NCI-H526 treated with DMSO at 0.1 percent for 48 hours (cell line): ENCODE measurements around the gene WAS.
"Not testable (repeated sequence)": the region's sequence is repeated elsewhere in the genome, so short reads cannot be mapped to it uniquely, and the experiment has no call there.

ENCODE experiments used
- DNase-seq: peaks from one replicate; lab custom pipeline; 2025; lab: John Stamatoyannopoulos, UW

Gene WAS

DNA sequence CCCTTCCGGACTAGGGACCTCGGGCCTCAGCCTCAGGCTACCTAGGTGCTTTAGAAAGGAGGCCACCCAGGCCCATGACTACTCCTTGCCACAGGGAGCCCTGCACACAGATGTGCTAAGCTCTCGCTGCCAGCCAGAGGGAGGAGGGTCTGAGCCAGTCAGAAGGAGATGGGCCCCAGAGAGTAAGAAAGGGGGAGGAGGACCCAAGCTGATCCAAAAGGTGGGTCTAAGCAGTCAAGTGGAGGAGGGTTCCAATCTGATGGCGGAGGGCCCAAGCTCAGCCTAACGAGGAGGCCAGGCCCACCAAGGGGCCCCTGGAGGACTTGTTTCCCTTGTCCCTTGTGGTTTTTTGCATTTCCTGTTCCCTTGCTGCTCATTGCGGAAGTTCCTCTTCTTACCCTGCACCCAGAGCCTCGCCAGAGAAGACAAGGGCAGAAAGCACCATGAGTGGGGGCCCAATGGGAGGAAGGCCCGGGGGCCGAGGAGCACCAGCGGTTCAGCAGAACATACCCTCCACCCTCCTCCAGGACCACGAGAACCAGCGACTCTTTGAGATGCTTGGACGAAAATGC, at the start of gene WAS:
Gene WAS, plus strand, starts transcription at position 389 of the 572 bp plus-strand sequence. Its CDS starts 55 bp downstream, at position 444.
- no peak for DNase-seq

DNA sequence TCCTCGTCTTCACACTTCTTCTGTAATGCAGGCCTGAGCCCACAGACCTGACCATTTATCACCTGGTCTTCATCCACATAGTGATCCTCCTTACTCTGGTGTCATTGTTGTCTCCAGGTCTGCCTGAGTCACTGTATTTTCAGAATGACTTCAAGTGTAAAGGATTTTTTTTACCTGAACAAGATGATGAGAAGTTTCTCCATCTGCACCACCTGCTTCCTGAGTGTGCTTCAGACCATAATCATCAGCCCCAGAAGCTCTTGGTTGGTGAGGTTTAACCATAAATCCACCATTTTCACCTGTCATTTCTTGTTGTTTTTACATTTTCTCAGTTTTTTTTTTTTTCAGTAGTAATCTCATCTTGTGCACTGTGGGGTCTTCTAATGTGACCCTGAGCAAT, 47.3 kb upstream of the WAS start:
- no peak for DNase-seq

DNA sequence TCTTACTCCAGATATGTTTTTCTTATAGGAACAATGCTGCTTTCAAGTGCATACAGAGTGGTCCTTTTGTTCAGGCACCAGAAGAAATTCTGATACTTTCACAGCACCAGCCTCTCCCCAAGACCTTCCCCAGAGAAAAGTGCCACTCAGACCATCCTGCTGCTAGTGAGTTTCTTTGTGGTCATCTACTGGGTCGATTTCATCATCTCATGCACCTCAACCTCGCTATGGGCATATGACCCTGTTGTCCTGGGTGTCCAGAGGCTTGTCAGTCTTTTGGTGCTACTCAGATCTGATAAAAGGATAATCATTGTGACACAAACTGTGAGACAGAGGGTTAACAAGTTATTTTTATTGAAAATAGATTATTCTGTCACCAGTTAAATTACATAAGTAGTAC, 46.8 kb upstream of the WAS start:
- DNase-seq = no peak

DNA sequence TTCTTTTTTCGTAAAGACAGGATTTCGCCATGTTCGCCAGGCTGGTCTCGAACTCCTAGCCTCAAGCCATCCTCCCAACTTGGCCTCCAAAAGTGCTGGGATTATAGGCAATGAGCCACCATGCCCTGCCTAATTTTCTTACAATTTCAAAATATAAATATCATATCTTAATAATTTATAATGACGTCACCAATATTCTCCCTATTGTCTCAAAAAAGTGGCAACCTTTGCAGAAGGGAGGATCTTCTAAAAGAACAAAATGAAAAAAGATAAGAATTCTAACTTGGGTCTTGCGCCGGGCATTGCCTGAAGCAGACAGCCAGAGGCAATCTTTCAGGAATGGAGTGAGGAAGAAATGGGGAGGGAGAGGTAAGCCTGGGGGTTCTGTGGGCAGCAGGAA, 37.9 kb upstream of the WAS start:
- DNase-seq = no peak

DNA sequence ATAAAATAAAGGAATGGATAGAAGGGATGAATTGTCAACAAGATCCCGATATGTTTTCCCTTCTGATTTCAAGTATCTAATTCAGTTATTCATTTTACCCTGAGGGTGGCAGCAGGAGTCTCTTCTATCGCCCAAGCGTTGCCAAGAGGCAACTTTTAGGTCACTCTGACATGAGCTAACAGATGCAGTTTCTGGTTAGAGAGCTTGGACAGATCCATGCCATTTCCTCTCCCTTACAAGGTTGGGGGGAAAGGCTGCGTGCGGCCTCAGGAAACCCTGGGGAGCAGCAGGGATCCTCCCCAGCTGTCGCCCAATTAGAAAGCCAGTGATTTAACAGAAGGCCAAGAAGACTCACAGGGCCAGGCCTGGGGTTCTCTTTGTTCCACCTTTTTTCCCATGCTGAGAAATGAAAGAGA, 35.3 kb upstream of the WAS start:
- DNase-seq = no peak

DNA sequence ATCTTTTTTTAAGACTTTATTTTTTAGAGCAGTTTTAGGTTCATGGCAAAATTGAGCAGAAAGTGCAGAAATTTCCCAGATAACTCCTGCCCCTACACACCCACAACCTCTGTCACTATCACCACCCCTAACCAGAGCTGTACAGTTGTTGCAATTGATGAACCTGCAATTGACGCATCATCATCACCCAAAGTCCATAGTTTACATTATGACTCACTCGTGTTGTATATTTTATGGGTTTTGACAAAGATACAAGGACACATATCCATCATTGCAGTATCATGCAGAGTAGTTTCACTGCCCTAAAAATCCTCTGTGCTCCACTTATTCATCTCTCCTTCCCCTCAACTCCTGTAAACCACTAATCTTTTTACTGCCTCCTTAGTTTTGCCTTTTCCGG, 34.5 kb upstream of the WAS start:
- no peak for DNase-seq

DNA sequence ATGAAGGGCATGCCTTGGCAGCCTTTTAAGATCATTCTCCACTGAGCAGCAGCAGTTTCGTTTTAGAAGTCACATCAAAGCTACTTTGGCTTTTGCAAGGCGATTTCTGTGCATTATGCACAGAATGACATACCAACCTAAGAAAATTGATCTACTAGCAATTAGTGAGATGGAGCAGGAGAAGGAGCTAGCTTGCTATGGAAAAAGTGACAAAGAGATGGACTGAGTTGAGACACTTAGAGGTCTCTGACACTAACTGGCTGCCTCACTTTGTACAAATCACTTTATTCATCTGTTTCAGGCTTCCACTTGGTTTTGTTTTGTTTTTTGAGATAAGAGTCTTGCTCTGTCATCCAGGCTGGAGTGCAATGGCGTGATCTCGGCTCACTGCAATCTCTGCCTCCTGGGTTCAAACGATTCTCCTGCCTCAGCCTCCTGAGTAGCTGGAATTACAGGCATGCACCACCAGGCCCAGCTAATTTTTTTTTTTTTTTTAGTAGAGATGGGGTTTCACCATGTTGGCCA, 31.5 kb upstream of the WAS start:
- DNase-seq = not testable (repeated sequence)

DNA sequence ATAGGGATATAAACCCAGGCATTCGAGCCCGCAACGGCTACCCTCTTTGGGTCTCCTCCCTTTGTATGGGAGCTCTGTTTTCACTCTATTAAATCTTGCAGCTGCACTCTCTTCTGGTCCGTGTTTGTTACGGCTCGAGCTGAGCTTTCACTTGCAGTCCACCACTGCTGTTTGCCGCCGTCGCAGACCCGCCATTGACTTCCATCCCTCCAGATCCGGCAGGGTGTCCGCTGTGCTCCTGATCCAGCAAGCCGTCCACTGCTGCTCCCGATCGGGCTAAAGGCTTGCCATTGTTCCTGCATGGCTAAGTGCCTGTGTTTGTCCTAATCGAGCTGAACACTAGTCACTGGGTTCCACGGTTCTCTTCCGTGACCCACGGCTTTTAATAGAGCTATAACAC, 28.9 kb upstream of the WAS start:
- DNase-seq = not testable (repeated sequence)

DNA sequence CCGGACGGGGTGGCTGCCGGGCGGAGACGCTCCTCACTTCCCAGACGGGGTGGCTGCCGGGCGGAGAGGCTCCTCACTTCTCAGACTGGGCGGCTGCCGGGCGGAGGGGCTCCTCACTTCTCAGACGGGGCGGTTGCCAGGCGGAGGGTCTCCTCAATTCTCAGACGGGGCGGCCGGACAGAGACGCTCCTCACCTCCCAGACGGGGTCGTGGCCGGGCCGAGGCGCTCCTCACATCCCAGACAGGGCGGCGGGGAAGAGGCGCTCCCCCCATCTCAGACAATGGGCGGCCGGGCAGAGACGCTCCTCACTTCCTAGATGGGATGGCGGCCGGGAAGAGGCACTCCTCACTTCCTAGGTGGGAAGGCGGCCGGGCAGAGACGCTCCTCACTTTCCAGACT, 23.9 kb upstream of the WAS start:
- DNase-seq = not testable (repeated sequence)

DNA sequence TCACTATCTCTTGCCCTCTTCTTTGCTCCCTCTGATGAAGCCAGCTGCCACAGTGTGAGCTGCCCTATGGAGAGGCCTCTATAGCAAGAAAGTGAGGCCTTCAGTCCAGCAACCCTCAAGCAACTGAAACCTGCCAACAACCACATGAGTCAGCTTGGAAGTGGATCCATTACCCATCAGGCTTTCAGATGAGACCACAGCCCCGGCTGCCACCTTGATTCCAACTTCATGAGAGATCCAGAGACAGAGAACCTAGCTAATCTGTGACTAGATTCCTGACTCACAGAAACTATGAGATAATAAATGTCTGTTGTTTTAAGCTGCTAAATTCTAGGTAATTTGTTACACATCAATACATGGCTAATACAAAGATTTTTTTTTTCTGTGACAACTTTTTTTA, 20.4 kb upstream of the WAS start:
- no peak for DNase-seq

DNA sequence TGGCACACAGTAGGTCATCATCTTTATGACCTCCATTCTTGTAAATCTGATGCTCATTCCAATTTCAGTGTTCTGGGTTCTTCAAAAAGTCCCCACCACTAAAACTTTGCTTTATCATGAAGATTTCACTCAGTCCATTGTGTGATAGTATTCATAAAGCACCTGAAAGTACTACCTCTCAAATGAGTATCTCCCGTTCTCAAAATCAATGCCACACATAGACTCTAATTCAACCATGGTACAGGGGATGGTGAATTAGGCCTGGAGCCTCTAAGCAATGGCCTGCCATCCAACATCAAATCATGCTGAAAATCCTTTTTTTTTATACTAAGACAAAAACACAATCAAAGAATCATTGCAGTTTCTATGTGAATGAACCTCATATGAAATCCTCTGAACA, 19.4 kb upstream of the WAS start:
- DNase-seq = no peak

DNA sequence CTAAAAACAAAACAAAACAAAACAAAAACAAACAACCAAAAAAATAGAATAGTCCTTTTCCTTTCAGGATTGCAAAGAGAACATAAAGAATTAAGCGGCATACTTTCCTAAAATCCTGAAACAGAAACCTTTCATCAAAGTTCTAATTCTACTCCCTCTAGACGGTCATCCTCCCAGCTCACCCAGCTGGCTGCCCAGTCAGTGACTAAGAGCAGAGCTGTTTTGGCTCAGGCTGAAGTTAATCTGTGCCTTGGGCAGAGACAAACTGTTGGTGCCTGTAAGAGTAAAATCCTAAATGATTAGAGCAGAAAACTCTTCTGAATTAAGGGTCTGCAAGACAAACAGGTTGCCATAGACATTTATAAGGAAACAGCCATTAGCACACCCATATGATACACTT, 17.6 kb upstream of the WAS start:
- no peak for DNase-seq

DNA sequence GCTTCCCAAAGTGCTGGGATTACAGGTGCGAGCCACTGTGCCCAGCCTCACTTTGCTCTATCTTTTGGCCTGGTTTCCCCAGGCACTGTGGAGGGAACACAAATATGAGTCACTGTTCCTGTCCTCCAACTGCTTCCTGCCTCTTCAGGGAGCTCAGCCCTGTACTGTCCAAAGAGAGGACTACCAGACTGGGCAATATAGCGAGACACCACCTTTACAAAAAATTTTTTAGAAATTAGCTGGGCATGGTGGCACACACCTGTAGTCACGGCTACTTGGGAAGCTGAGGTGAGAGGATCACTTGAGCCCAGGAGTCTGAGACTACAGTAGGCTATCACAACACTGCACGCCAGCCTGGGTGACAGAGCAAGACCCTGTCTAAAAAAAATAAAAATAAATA, 16.9 kb upstream of the WAS start:
- no peak for DNase-seq

DNA sequence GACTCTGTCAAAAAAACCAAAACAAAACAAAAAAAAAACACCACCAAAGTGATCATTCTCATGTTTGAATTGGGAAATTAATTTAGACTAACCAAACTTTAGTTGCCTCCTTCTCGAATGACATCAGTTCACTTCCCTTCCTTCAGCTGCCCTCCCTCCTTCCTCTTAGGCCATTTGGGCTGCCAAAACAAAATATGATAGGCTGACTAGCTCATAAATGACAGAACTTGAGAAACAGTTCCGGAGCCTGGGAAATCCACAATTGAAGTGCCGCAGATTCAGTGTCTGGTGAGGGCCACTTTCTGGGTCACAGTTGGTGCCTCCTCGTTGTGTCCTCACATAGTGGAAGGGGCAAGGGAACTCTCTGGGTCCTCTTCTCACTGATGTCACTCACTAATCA, 16.1 kb upstream of the WAS start:
- DNase-seq = no peak

DNA sequence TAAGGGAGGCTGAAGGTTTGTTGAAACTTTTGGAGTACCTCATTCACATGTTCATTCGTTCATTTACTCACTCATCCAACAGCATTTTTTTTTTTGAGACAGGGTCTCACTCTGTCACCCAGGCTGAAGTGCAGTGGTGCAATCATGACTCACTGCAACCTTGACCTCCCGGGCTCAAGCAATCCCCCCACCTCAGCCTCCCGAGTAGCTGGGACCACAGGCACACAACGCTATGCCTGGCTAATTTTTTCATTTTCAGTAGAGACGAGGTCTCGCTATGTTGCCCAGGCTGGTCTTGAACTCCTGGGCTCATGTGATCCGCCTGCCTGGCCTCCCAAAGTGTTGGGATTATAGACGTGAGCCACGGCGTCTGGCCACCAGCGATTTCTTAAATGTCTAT, 15.4 kb upstream of the WAS start:
- DNase-seq = not testable (repeated sequence)

DNA sequence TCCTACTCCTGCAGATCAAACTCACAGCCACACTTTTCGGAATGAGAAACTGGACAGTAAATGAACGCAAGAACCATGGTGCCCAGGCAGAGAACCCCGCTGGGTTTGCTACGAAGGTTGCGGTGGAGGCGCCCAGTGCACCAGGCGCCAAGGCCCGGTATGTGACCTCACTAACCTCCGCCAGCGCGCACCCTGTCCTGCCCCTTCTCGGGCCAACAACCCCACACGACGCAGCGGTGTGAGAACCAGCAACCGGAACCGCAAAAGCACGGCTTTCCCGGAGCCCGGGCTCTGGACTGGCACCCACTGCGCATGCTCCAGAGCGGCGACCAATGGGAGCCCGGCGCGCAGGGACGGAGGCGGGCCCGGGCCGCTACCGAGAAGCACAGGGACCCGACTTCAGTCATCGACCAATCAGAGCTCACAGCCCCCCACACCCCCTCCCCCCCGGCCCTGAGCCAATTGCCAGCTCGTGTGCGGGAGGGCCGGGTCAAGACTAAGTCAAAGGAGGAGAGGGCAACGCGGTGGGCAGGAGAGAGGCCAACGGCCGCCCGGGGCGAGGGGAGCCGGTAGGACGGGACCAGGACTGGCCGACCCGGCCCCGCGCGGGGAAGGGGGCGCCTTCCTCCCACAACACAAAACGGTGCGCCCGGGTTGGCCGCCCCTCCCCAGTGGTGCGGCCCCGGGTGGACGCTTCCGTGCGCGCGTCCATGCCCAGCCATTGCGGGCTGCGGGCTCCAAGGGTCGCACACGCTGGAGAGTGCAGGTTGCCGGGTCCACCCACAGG, 7.3 kb upstream of the WAS start:
- peak; percentile 81 for DNase-seq

DNA sequence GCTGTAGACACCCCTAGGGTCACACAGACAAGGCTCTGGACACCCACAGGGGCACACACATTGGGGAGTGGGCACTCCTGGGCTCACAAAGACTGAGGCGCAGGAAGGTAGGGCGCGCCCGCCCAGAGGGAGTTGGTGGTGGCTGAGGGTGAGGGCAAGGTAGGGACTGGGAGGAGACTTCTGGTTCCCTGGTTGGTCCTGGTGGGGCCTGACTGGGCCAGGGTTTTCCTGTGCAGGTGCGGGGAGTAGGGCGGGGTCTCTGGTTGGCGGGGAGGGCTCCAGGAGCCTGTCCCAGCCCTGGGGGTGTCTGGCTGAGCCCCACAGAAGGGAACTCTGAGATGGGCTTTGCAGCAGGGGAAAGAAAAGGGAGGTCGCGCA, 6.7 kb upstream of the WAS start:
- no peak for DNase-seq

DNA sequence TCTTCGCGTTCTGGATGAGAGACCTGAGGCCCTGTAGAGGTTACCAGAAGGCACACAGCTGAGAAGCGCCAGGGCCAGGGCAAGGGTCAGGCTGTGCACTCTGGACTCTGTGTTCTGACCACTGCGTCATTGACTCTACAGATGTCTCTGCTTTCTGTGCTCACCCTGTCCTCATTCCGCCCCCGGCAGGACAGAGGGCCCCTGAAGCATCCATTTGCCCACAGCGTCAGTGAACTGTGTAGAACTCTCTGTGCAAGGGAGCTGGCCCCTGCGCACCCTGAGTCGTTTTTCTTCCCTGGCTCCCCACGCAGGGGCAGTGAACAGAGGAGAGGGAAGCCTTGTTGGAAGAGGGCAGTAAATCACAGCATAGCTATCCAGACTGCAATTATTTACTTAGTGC, 6.1 kb upstream of the WAS start:
- no peak for DNase-seq

DNA sequence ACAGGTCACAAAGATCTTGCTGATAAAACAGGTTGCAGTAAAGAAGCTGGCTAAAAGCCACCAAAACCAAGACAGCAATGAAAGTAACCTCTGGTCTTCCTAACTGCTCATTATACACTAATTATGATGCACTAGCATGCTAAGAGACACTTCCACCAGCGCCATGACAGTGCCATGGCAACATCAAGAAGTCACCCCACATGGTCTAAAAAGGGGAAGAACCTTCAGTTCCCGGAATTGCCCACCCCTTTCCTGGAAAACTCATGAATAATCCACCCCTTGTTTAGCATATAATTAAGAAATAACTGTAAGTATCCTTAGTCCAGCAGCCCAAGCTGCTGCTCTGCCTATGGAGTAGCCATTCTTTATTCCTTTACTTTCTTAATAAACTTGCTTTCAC, 3.1 kb upstream of the WAS start:
- not testable (repeated sequence) for DNase-seq

DNA sequence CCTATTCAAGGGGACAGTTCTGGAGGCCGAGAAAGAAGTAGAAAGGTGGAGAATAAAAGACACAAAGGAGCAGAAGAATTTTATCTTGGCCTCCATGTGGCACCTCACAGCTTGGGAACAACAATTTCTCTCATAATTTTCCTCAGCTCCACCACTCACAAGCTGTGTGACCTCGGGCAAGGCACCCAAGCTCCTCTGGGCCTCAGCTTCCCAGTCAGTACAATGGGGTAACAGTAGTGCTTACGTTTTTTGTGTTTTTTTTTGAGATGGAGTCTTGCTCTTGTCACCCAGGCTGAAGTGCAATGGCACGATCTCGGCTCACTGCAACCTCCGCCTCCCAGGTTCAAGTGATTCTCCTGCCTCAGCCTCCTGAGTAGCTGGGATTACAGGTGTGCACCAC, 2.7 kb upstream of the WAS start:
- not testable (repeated sequence) for DNase-seq

DNA sequence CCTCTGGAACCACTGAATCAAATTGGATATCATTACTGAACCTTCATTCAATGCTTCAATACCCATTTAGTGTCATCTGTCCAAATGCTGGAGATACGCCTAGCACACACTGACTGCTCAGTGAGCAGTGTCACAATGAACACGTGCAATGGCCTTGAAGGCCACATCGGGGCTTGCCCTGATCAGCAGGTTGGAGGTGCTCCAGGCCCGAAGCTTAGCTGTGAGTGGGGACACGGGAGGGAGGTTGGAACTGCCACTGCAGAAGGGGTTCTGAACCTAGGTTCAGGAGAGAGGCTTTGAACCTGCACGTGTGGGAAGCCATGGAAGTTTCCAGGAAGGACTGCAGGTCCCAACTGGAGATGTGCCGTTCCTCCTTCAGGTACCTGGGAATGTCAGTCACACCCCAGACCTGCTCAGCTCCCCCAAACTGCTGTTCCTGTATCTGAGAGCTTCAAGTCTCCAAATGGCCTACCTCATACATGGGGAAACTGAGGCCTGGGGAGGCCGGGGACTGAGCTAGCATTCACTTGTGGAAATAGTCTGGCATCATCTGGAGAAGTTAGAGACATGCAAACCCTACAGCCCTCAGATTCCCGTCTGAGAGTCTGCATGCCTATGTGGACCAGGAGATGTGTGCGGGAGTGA, 1.9 kb upstream of the WAS start:
- DNase-seq = no peak

DNA sequence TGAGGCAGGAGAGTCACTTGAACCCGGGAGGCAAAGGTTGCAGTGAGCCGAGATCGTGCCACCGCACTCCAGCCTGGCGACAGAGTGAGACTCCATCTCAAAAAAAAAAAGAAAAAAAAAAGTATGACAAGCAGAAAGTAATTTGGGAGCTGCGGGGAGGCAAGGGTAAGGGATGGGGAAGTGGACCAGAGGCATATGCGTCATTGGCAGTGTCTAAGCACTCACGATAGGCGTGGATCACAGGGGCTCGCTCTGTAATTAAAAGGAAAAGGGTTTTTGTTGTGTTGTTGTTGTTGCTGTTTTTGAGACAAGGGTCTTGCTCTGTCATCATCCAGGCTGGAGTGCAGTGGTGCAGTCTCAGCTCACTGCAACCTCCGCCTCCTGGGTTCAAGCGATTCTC, 804 bp upstream of the WAS start:
- DNase-seq = not testable (repeated sequence)

DNA sequence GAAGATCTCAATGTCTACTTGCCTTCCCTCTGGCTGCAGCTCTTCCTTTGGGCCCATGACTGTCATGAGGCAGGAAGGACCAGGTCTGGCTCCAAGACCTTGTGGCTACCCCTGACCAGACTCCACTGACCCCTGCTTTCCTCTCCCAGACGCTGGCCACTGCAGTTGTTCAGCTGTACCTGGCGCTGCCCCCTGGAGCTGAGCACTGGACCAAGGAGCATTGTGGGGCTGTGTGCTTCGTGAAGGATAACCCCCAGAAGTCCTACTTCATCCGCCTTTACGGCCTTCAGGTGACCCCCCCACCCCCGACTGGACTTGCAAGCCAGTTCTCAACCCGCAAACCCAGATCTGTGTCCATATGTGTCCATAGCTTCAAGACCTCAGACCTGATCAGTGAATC, 535 bp downstream of the WAS start:
- DNase-seq = no peak
